AG04449 (cell line): Measurements from ENCODE around the gene ACOT13.
A peak's percentile ranks its signal among the peaks of the same experiment; 100 is the strongest.
"Not testable (repeated sequence)": the region's sequence is repeated elsewhere in the genome, so short reads cannot be mapped to it uniquely, and the experiment has no call there.

Source experiments
- CTCF ChIA-PET: fragments of 350-600 bp; formaldehyde crosslinking; extraction: SDS; loops from one replicate; lab custom pipeline; 2021; ENCODE audit warnings: antibody characterized with exemption; lab: Yijun Ruan, JAX
- POLR2A ChIA-PET: fragments of 400-600, 350-600 bp; formaldehyde crosslinking; extraction: SDS; loops from one replicate; lab custom pipeline; 2020; ENCODE audit warnings: antibody characterized with exemption, inconsistent platforms; lab: Yijun Ruan, JAX
- DNase-seq: peaks from one replicate; pipeline ENCODE4 v3.0.0-alpha.2; 2010; ENCODE audit warnings: low read depth, low spot score
- H3K4me3 ChIP-seq: 2 replicates; pipeline ENCODE4 v1.5.1; 2011; ENCODE audit warnings: low read depth, mild to moderate bottlenecking, control low read depth, low read length
- TF ChIP-seq, protein P1 (sequence below): IDR thresholded peaks from one replicate; pipeline ENCODE4 v1.5.1; 2011; ENCODE audit warnings: mild to moderate bottlenecking, moderate library complexity, low read length, control low read depth, inconsistent platforms; ENCODE audit not compliant: insufficient read depth; ENCODE audit errors: missing control alignments

ACOT13 gene

DNA sequence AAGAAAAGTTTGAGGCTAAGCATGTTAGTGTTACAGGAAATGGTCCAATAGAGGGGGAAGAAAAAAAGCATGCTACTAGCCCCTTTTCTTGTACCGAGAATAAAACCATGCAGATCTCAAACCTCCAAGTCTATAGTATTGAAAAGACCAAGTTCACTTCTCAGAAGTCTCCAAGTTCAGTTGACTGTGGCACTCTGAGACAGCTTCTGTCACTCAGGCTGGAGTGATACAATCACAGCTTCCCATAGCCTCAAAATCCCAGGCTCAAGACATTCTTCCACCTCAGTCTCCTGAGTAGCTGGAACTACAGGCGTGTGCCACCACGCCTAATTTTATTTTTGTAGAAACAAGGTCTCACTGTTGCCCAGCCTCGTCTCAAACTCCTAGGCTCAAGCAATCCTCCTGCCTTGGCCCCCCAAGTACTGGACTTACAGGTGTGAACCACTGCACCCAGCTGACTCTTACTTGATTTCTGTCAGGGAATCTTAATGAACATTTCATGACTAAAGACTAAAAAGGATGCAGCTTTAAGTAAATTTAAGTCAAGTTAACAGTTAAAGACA is 35.9 kb downstream of the ACOT13 start:
- DNase-seq: no peak
- POLR2A ChIA-PET: interaction anchor here (0.9 to 1.2 kb wide), 3 partner anchors 16 to 40 kb away, joined by 3 to 6 read pairs (median 3); partner anchors contain the start of gene C6orf62
- TF ChIP-seq, protein P1, sequence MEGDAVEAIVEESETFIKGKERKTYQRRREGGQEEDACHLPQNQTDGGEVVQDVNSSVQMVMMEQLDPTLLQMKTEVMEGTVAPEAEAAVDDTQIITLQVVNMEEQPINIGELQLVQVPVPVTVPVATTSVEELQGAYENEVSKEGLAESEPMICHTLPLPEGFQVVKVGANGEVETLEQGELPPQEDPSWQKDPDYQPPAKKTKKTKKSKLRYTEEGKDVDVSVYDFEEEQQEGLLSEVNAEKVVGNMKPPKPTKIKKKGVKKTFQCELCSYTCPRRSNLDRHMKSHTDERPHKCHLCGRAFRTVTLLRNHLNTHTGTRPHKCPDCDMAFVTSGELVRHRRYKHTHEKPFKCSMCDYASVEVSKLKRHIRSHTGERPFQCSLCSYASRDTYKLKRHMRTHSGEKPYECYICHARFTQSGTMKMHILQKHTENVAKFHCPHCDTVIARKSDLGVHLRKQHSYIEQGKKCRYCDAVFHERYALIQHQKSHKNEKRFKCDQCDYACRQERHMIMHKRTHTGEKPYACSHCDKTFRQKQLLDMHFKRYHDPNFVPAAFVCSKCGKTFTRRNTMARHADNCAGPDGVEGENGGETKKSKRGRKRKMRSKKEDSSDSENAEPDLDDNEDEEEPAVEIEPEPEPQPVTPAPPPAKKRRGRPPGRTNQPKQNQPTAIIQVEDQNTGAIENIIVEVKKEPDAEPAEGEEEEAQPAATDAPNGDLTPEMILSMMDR: no peak
- H3K4me3 ChIP-seq: no peak overlapping the region
- CTCF ChIA-PET: interaction anchor here (1.0 to 13.2 kb wide), 3 partner anchors 58 to 368 kb away, joined by 3 to 190 read pairs (median 7); no protein-coding TSS in a partner anchor

DNA sequence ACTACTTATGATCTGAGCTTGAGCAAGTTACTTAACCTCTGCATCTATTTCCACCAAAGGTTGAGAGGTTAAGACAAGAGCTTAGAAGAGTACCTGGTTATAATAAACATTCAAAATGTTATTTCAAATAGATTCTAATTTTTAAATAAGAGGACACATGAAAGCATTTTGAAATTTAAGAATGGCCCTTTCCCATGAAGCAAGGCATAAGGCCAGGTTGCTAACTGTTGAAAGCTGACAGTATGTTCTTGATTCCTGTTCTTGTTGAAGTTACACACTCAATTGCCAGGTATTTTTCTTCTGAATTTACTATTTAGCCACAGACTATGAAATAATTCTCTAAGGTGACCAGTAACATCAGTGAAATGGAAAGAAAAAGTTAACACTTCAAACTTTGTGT is 37.6 kb downstream of the ACOT13 start:
- no peak for DNase-seq
- TF ChIP-seq, protein P1: no peak
- POLR2A ChIA-PET: interaction anchor here (1.0 to 1.2 kb wide), 2 partner anchors 12 to 209 kb away, joined by 3 to 4 read pairs; no protein-coding TSS in a partner anchor
- no peak overlapping the region for H3K4me3 ChIP-seq
- CTCF ChIA-PET: interaction anchor here (0.9 to 13.2 kb wide), 6 partner anchors 9 to 367 kb away, joined by 3 to 190 read pairs (median 4); partner anchors contain the start of gene C6orf62

DNA sequence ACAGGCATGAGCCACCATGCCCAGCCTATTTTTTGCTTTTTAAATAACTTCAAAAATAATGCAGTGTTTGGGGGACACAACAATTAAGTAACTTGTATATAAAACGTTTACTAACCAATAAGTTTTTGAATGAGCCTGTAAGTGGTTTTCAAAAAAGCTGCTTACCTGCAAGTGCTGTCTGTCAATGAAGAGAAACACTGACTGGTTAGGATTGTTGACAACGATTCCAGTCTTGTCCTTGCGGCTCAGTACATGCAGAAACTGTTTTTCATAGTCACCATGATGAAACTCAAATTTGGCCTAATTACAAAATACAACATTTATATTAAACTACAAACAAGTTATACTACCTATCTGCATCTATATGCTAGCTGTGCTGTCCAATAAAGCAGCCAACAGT is 41.7 kb downstream of the ACOT13 start:
- no peak for DNase-seq
- POLR2A ChIA-PET: interaction anchor here (1.5 kb wide), 1 partner anchor 10 kb away, joined by 6 read pairs; the partner anchor contains the start of gene C6orf62
- CTCF ChIA-PET: interaction anchor here (1.4 kb wide), 1 partner anchor 58 kb away, joined by 5 read pairs; no protein-coding TSS in a partner anchor
- H3K4me3 ChIP-seq: no peak overlapping the region
- TF ChIP-seq, protein P1: no peak

DNA sequence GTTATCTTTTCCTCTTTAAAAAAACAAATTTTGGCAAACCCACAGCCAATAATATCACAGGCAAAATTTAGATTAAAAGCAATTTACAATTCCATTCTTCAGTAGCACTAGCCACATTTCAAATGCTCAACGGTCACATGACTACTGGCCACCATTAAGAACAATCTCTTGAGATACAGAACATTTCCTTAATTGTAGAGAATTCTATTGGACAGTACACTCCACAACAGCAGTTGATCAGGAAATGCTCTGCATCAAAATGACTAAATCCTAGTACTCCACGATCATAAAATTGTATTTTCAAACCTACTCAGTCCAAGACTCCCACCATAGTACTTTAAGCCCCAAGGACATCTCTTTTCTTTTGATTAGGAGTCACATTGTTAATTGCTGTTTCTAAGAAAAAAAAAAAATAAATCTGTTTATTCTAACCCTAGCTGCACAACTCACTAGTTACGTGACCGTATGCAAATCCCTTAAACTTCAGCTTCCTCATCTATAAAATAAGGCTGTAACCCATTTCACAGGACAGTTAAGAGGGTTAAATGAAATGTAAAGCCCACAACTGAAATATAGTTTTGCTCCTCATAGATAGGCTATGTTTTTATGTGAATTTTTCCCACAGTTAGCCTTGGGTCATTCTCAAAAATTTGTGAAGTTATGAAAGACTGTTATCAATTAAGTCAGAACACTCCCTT is 42.3 kb downstream of the ACOT13 start:
- ChIA-PET POLR2A (interaction anchor here (1.5 kb wide), 1 partner anchor 9 kb away, joined by 6 read pairs; the partner anchor contains the start of gene C6orf62), CTCF (interaction anchor here (1.0 to 1.4 kb wide), 4 partner anchors 9 to 125 kb away, joined by 3 to 5 read pairs (median 3); partner anchors contain the start of gene C6orf62)
- no peak overlapping the region for H3K4me3 ChIP-seq
- TF ChIP-seq, protein P1: no peak
- DNase-seq: no peak

DNA sequence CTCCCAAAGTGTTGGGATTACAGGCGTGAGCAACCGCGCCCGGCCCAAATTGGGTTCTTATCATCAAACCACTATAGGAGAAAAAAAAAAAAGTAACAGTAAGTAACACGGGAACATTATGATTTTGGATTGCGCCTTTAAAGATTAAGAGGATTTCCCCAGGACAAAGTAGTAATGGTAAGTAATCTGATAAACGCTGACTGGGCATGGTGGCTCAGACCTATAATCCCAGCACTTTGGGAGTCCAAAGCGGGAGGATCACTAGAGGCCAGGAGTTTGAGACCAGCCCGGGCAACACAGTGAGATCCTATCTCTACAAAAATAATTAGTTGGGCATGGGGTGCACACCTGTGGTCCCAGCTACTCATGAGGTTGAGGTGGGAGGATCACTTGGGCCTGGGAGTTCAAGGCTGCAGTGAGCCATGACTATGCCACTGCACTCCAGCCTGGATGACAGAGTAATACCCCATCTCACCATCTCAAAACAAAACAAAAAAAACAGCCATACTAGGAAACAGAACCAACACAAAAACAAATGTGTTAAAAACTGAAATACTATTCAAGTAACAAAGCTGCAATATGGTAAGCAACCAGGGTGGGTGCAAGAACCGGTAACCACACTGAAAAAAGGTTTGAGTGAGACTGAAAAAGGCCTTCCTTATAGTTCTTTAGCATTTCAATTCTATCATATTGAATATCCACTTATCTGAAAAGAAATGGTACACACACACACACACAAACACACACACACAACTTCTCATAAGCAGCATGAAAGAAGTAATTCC is 43.8 kb downstream of the ACOT13 start:
- CTCF ChIA-PET: interaction anchor here (1.1 kb wide), 1 partner anchor 11 kb away, joined by 3 read pairs; no protein-coding TSS in a partner anchor
- TF ChIP-seq, protein P1: no peak
- POLR2A ChIA-PET: no interaction called here
- no peak for DNase-seq
- H3K4me3 ChIP-seq: no peak overlapping the region

DNA sequence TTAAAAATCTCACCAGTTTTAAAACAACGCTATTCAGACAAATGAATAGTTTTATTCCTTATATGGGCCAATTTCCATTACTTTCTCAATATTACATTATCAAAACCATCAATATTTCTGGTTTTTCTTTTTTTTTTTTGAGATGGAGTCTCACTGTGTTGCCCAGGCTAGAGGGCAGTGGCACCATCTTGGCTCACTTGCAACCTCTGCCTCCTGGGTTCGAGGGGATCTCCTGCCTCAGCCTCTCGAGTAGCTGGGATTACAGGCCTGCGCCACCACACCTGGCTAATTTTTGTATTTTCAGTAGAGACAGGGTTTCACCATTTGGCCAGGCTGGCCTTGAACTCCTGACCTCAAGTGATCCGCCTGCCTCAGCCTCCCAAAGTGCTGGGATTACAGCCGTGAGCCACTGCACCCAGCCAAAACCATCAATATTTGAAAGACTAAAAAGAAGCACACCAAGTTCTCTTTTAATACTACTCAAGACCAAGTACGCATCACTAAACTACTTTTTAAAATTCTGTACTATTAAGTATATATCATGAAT is 49.8 kb downstream of the ACOT13 start:
- CTCF ChIA-PET: interaction anchor here (0.8 to 0.9 kb wide), 2 partner anchors 20 to 354 kb away, joined by 3 read pairs; no protein-coding TSS in a partner anchor
- peak overlapping the region; percentile 91 for H3K4me3 ChIP-seq
- POLR2A ChIA-PET: interaction anchor here (1.0 kb wide), 1 partner anchor 13 kb away, joined by 4 read pairs; no protein-coding TSS in a partner anchor

More for the DNA sequence above, 49.8 kb downstream of the ACOT13 start:
- not testable (repeated sequence) for DNase-seq
